GM21526 (cell line): ENCODE data around the gene EPB41L2.
"Not testable (repeated sequence)": the region's sequence is repeated elsewhere in the genome, so short reads cannot be mapped to it uniquely, and the experiment has no call there.

Experiments
- ATAC-seq: cut with Tn5 transposase; IDR thresholded peaks from one replicate; pipeline ENCODE4 v1.9.1; 2021; ENCODE audit warnings: moderate library complexity; ENCODE audit not compliant: unreplicated experiment, low FRiP score

The EPB41L2 gene

GRCh38 chr6:130959951-130960350 lies 103.1 kb downstream of the EPB41L2 start:
- no peak for ATAC-seq

GRCh38 chr6:130958468-130958867 lies 104.6 kb downstream of the EPB41L2 start:
- ATAC-seq, result no peak

GRCh38 chr6:130955755-130956154 lies 107.3 kb downstream of the EPB41L2 start:
- ATAC-seq, result no peak

GRCh38 chr6:130949553-130949952 lies 113.5 kb downstream of the EPB41L2 start:
- no peak for ATAC-seq

GRCh38 chr6:130947464-130947863 lies 115.6 kb downstream of the EPB41L2 start:
- ATAC-seq, result no peak

- no peak for ATAC-seq
Measured at GRCh38 chr6:130946076-130946475, 117.0 kb downstream of the EPB41L2 start.

- ATAC-seq, result no peak
Measured at GRCh38 chr6:130945401-130945919, 117.6 kb downstream of the EPB41L2 start.

GRCh38 chr6:130944486-130944885 lies 118.6 kb downstream of the EPB41L2 start:
- no peak for ATAC-seq

GRCh38 chr6:130943738-130944137 lies 119.3 kb downstream of the EPB41L2 start:
- no peak for ATAC-seq

- ATAC-seq, result not testable (repeated sequence)
Measured at GRCh38 chr6:130942752-130943151, 120.3 kb downstream of the EPB41L2 start.

GRCh38 chr6:130937942-130938604 lies 125.0 kb downstream of the EPB41L2 start:
- ATAC-seq, result no peak

- ATAC-seq, result no peak
Measured at GRCh38 chr6:130936933-130937332, 126.1 kb downstream of the EPB41L2 start.

- ATAC-seq, result no peak
Measured at GRCh38 chr6:130935978-130936377, 127.1 kb downstream of the EPB41L2 start.

- ATAC-seq, result no peak
Measured at GRCh38 chr6:130934848-130935585, 128.0 kb downstream of the EPB41L2 start.

- ATAC-seq, result no peak
Measured at GRCh38 chr6:130933712-130934200, 129.3 kb downstream of the EPB41L2 start.

GRCh38 chr6:130932921-130933320 lies 130.1 kb downstream of the EPB41L2 start:
- ATAC-seq, result no peak

GRCh38 chr6:130932438-130932837 lies 130.6 kb downstream of the EPB41L2 start:
- no peak for ATAC-seq

GRCh38 chr6:130931683-130932082 lies 131.4 kb downstream of the EPB41L2 start:
- ATAC-seq, result no peak

GRCh38 chr6:130929036-130929678 lies 133.9 kb downstream of the EPB41L2 start:
- ATAC-seq, result no peak

GRCh38 chr6:130928158-130928912 lies 134.7 kb downstream of the EPB41L2 start:
- no peak for ATAC-seq
